Ureter (tissue), 1 donor: ENCODE data around the gene GABBR2. TPM values are rescaled to one million over a fixed set of nuclear protein-coding genes. Genes with fewer than 3 reads are reported as not detected.

ENCODE experiments used
- DNase-seq: peaks from one replicate; pipeline ENCODE4 v3.0.0-alpha.2; 2020; ENCODE audit warnings: low spot score
- total RNA-seq: library from RNA; stranded (reverse); gene quantifications from one replicate; pipeline ENCODE4 v1.2.4, GENCODE V29; 2023
- donor health status: DM: yes; HTN: yes; CAD: no.

GABBR2 gene
- total RNA-seq, 1 donor from 2014 or later: 12.2 TPM

GRCh38 chr9:98259791-98260190, 448.9 kb downstream of the GABBR2 start:
- no peak for DNase-seq

GRCh38 chr9:98256756-98257155, 452.0 kb downstream of the GABBR2 start:
- no peak for DNase-seq

- peak; percentile 97 for DNase-seq
Observed at GRCh38 chr9:98255578-98256296, 453.0 kb downstream of the GABBR2 start, which contains the start of gene TBC1D2. Gene TBC1D2 (minus strand): TSS chr9:98255649. CDS start chr9:98255541, 108 bp downstream.

GRCh38 chr9:98255061-98255577, 453.6 kb downstream of the GABBR2 start:
- no peak for DNase-seq

- no peak for DNase-seq
Observed at GRCh38 chr9:98254228-98255060, 454.3 kb downstream of the GABBR2 start.

GRCh38 chr9:98253565-98253964, 455.2 kb downstream of the GABBR2 start:
- no peak for DNase-seq

- DNase-seq: no peak
Observed at GRCh38 chr9:98251551-98251950, 457.2 kb downstream of the GABBR2 start.

- DNase-seq: no peak
Observed at GRCh38 chr9:98249771-98250170, 459.0 kb downstream of the GABBR2 start.

GRCh38 chr9:98248737-98249474, 459.8 kb downstream of the GABBR2 start:
- peak; percentile 88 for DNase-seq

- no peak for DNase-seq
Observed at GRCh38 chr9:98247831-98248657, 460.7 kb downstream of the GABBR2 start.

- DNase-seq: no peak
Observed at GRCh38 chr9:98242426-98242825, 466.3 kb downstream of the GABBR2 start.

GRCh38 chr9:98241357-98242300, 467.1 kb downstream of the GABBR2 start:
- DNase-seq: no peak

GRCh38 chr9:98240475-98240874, 468.3 kb downstream of the GABBR2 start:
- no peak for DNase-seq

Other genes starting within 250 kb of the GABBR2 start
- gene ANKS6, start 87.6 kb upstream of the GABBR2 start, total RNA-seq: 38.1 TPM
- 38.5 TPM for gene GALNT12, start 98.7 kb upstream of the GABBR2 start, total RNA-seq
- 63.2 TPM for gene COL15A1, start 235.0 kb upstream of the GABBR2 start, total RNA-seq